Measurements from ENCODE around the gene ASTN2.

- TF ChIP-seq POLR2AphosphoS5 (IDR thresholded peaks at IDR 0.05; ENCODE audit: low read depth, low read length) (no peak), REST (IDR thresholded peaks at IDR 0.05; ENCODE audit: insufficient read depth in 1 of 2, low read depth in 2 of 2, low read length in 2 of 2) (no peak)
These were observed 334.0 kb downstream of the ASTN2 start for GRCh38 chr9:117080765-117081390.

All from PFSK-1 (cell line).